ENCODE results near the gene MYBBP1A.

The MYBBP1A gene

DNA sequence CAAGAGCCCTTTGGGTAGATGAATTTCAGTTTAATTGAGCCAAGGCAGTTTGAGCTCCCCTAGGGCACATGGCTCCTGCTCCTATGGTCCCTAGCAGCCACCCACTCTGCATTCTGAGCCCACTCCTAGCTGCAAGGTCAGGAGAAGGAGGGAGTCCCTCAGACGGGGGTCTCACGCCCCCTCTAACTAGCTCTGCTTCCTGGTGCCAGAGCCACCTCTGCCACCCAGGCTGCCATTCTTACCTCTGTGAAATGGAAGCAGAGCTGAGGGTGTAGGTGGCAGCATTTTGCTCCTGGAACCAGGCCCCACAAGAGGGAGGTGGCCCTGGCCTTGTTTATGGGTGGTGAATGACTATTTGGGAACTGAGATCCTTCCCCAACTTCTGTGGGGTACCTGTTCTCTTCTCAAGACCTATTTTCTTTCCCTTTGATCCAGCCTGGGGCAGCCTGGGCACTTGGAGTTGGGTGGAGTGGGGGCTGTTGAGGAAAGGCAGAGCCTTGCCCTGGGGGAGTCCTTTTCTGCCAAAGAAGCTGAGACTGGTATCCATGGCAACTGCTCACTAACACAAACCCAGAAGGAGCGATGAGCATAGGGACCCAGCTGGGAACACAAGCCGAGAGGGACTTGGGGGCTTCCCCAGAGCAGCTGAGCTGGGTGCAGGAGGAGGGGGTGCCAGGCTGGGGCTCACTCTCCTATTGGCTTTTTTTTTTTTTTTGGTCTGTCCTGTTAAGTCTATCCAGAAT, 51.7 kb downstream of the MYBBP1A start:
- no peak for DNase-seq (ENCODE audit: low read depth)

DNA sequence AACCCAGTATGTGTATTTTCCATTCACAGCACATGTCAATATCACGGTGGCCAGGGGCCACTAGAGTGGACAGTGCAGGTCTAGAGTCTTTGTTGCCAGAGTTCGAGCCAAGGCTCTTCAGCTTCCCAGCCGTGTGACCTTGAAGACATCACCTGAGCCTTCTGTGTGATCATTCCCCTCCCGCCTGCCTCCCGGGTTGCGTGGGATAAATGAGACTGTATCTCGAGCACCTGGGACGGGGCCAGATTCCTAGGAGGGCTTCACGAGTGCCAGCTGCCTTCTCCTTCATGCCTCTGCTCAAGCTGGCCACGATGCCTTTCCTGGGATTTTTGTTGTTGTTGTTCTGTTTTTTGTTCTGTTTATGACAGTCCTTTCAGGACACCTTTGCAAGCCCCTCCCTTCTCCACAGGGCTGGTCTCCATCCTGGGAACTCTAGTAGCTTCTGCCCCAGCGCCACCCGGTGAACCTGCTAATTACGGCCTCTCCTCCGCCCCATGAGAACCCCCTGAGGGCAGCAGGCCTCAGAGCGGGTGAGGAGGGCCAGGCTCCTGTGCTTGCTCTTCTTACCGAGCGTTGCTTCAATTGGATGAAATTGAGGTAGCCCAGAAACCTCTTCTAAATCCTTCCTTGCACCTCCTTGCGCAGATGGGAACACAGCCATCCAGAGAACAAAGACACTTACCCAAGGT, 52.6 kb downstream of the MYBBP1A start:
- no peak for DNase-seq (ENCODE audit: low read depth)

DNA sequence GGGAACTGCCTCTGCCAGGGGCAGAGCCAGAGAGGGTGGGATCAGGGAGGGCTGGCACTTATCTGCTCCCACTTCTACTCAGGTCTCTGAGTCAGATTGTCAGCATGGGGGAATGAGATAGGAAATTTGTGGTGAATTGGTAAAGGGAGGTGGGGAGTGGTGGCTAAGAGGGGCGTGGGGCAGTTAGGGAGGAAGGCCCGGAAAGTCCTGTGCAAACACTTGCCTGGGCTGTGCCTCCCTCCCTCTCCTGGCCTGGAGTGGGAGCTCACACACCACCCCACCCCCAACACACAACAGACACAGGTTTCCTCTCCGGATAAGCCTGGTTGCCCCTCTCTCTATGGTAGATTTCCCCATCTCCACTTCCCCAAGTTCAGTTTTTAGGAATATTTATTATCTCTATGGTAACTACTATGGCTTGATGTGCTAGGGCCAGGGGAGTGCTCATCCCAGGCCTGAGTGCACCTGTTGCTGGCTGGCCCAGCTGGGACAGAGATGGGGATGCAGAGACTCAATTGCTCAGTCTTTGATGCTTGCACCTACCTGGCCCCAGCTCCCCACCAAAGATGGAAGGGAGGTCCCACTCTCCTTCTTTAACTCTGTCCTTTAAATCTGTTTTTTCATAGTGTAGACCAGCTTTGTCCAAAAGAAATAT, 53.8 kb downstream of the MYBBP1A start:
- DNase-seq (ENCODE audit: low read depth) = no peak

DNA sequence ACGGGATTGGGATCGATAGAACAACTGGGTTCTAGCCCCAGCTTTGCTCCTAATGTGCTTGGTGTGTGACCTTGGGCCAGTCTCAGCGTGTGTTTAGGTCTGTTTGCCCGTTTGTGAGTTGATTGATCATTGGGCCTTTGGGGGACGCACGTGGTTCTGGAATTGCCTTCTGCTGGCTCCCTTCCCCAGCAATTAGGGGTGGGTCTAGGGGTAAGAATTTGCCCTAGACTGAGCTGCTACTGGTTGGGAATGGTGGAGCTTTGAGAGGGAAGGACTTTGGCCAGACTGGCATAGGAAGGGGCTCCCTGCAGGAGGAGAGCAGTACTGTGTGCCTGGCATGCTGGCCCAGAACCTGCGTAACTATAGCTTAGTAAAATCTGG, 55.0 kb downstream of the MYBBP1A start:
- no peak for DNase-seq (ENCODE audit: low read depth)

DNA sequence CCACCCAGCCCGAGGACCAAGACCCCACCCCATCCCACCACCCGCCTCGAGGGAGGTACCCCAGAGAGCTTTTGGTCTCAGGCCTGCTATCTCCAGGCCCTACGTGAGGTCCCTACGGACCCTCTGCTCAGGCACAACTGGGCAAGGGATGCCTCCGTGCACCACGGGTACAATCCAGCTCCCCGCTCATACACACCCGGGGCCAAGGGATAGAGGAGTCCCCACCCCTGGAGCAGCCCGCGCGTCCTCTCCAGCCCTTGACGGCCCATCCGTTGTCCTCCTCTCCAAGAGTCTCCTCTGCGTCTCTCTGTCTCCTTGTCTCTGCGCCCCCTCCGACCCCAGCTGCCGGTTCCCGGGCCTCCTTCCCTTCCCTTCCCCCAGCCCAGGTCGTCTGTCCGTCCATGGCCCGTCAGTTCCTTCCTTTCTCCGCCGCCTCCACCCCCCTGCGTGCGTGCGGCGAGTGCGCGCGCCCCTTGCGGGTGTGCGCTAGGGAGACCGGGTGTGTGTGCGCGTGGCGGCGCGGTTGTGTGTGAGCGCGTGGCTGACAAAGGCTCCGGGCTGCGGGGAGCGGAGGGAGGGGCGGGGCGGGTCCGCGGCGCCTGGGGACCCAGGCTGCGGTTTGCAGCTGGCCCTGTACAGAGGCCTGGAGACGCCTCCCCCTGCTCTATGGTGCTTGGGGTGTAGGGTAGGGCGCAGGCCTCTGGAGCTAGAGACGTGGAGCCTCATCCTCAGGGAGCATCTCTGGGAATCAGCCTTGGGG, 55.6 kb downstream of the MYBBP1A start:
- no peak for DNase-seq (ENCODE audit: low read depth)

DNA sequence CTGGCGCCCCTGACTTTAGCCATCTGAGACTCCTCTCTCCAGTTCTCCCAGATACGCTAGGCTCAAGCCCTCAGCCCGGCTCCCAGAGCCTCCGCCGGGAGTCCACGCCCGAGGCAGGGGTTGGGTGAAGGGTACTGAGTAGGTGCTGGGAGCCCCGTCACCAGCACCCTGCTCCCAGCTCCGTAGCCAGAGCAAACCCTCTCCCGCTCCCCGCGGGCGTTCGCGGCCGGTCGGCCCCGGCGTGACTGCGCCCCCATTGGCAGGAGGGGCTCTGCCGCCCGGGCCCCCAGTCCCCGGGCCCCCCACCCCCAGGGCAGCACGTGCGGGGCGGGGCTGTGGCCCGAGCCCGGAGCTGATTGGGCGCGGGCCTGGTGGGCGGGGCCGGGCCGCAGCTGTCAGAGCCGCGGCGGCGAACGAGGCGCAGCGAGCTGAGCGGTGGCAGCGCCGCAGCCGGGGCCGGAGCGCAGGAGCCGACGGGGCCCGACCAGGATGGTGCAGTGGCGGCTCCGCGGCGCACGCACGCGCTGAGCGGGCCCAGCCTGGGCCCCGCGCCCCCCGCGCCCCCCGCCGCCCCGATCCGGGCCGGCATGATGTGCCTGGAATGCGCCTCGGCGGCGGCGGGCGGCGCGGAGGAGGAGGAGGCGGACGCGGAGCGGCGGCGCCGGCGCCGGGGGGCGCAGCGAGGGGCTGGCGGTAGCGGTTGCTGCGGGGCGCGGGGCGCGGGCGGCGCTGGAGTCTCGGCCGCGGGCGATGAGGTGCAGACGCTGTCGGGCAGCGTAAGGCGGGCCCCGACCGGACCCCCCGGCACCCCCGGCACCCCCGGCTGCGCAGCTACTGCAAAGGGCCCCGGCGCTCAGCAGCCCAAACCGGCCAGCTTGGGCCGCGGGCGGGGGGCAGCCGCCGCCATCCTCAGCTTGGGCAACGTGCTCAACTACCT, 56.5 kb downstream of the MYBBP1A start, which contains the start of gene SPNS2:
TSS of gene SPNS2 (plus strand) at position 421 of the 937 bp plus-strand sequence. CDS start at position 588, 167 bp downstream.
- DNase-seq (ENCODE audit: low read depth) = no peak

DNA sequence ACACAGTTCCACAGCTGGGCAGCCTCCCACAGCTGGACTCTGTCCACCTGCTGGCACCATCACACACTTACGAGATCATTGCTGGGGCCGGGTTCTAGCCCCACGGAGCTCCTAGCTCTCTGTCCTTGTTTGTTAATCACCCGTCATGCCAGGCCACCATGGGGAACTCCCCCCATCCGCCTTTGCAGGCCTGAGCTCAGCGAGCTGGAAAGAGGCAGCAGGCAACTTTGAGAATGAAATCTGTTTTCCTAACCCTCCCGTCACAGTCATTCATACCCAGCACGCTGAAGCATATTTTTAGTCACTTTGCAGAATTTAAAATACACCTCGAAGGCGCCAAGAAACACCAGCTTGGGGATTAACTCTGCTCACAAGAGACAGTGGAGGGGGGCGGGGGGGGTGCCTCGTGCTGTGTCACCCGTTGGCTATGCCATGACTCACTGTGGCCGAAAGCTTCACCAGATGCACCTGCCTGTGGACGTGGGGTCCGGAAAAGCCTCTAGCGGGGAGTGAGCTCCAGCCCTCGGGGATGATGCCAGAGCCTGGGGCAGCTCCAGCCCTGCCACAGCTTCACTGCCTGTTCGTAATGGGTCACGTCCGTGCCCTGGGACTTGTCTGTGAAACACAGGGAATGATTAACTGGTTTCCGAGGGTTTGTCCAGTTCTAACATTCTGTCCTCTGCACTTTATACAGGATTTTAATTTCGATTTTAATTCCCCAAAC, 57.9 kb downstream of the MYBBP1A start:
- no peak for DNase-seq (ENCODE audit: low read depth)

DNA sequence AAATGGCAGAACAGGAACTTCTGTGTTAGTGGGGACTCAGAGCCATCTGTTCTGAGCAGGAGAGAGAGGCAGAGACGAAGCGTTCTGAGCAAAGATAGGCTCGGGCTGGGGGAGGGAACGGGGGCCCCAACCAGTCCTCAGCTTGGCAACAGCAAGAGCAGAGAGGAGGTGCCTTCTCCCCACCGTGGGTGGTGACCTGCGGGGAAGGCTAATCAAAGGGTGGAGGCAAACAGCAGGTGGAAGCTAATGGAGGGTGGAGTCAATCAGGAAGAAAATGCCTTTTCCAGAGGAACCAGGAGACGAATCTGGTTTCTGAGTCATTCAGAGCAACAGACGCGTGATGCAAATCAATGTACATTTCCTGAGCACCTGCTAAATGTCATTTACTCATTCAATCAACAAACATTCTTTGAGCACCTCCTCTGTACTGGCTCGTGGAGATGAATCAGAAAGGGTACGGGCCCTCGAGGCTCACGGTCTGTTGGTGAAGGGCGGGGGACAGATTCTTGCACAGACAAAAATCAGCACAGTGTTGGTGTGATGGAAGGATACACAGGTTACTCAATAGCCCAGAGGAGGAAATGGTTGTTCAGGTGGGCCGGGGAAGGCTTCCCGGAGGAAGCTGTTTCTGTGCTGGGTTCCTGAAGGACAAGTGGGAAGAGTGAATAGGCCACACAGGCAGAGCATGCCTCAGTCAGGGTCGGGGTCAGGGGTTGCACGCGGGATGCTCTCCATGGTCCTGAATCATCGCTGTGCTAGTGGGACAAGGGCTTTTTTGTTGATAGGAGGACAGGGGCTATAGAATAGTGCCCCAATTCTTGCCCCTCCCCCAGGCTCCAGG, 62.2 kb downstream of the MYBBP1A start:
- DNase-seq (ENCODE audit: low read depth) = no peak

DNA sequence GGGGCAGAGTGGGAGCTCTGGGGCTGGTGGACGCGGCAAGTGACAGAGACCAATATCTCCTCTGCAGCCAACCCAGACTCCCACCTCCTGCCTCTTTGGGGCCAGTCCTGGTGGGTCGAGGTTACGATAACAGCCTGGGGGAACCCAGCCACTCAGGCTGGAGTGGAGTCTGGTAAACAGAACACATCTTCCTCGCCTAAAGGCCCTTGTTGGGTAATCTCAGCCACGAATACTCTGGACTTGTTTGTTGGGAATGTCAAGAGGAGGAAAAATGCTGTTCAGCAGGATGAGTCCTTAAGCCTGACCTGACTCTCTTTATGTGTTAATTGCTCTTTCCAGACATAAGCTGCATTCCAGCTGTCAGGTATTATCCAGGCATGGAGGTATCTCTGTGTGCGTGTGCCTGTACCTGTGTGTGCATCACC, 64.5 kb downstream of the MYBBP1A start:
- DNase-seq (ENCODE audit: low read depth) = no peak

DNA sequence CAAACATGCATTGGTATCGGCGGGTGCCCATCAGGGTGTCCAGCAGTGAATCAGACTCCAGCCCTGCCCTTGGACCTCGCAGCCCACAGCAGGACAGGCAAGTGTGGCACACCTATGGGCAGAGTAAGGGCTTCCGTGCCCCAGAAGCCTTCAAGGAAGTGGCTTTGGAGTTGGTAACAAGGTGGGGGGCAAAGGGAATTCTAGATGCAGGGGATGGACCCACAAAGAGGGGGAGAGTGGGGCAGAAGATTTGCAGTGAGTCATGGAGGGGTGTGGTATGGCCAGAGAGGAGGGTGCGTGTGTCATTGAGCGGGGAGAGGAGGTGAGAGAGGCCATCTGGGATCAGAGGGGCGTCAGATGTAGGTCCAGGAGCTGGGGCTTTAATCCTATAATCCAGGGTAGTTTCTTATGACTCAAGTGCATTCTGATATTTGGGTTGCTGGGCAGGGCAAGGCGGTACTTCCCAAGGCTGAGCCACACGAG, 65.0 kb downstream of the MYBBP1A start:
- no peak for DNase-seq (ENCODE audit: low read depth)

DNA sequence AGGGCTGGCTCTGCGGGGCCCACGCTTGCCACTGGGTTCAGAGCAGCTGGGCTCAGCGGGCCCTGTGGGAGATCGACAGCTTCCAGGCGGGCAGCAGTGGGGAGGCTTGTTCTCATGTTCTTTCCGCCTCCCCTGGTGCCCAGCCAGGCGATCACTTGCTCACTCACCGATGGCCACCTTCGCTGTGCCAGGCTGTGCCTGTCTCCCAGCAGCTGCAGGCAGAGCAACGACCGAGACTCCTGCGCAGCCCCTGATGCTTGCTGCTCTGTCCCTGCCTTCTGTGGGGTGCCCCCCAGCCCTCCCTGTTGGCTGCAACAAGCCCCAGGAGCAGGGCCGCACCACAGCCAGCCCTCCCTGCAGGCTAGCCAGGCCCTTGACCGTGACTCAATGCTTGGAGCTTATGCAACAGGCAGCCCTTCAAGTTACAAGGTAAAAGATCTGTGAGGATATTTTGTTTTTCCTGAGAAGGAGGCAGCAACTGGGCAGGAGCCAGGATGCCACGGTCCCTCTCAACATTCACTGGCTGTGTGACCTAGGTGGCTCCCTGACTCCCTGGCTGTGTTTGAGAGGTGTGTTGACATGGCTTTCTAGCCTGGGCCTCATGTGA, 66.1 kb downstream of the MYBBP1A start:
- no peak for DNase-seq (ENCODE audit: low read depth)
